IMR-90 (cell line): Measurements from ENCODE around the gene XPO6.

Source experiments
- CHD1 ChIP-seq: IDR thresholded peaks from 2 replicates; pipeline ENCODE4 v1.6.1; 2012; ENCODE audit warnings: low read depth, low read length, improper control_type of control experiment
- ELK1 ChIP-seq: fragments of 150-350 bp; IDR thresholded peaks from 2 replicates; pipeline ENCODE4 v1.6.1; 2016; ENCODE audit warnings: low read depth, mild to moderate bottlenecking, low read length, moderate library complexity, borderline replicate concordance
- MAFK ChIP-seq: IDR thresholded peaks from 2 replicates; pipeline ENCODE4 v1.6.1; 2012; ENCODE audit warnings: low read depth, low read length, improper control_type of control experiment
- MAZ ChIP-seq: IDR thresholded peaks from 2 replicates; pipeline ENCODE4 v1.6.1; 2012; ENCODE audit warnings: low read depth, mild to moderate bottlenecking, low read length, improper control_type of control experiment, moderate library complexity, borderline replicate concordance
- POLR2A ChIP-seq: IDR thresholded peaks from 2 replicates; pipeline ENCODE4 v1.6.1; 2012; ENCODE audit warnings: mild to moderate bottlenecking, low read depth, low read length
- RAD21 ChIP-seq: IDR thresholded peaks from 2 replicates; pipeline ENCODE4 v1.6.1; 2012; ENCODE audit warnings: low read length, improper control_type of control experiment
- RFX5 ChIP-seq: IDR thresholded peaks from 2 replicates; pipeline ENCODE4 v1.8.0; 2012; ENCODE audit warnings: low read depth, mild to moderate bottlenecking, low read length, moderate library complexity
- SMC3 ChIP-seq: fragments of 150-350 bp; IDR thresholded peaks from 2 replicates; pipeline ENCODE4 v1.6.1; 2016; ENCODE audit warnings: low read depth, mild to moderate bottlenecking, antibody characterized with exemption, low read length, moderate library complexity
- TF ChIP-seq, protein P1 (sequence below): conservative IDR thresholded peaks from 2 replicates; pipeline ENCODE4 v1.5.1; 2012; ENCODE audit warnings: mild to moderate bottlenecking, low read depth, low read length, improper control_type of control experiment

- TF ChIP-seq POLR2A (no peak), MAZ (no peak), RAD21 (no peak), SMC3 (no peak), RFX5 (no peak), MAFK (no peak), ELK1 (no peak), CHD1 (no peak)
- TF ChIP-seq, protein P1, sequence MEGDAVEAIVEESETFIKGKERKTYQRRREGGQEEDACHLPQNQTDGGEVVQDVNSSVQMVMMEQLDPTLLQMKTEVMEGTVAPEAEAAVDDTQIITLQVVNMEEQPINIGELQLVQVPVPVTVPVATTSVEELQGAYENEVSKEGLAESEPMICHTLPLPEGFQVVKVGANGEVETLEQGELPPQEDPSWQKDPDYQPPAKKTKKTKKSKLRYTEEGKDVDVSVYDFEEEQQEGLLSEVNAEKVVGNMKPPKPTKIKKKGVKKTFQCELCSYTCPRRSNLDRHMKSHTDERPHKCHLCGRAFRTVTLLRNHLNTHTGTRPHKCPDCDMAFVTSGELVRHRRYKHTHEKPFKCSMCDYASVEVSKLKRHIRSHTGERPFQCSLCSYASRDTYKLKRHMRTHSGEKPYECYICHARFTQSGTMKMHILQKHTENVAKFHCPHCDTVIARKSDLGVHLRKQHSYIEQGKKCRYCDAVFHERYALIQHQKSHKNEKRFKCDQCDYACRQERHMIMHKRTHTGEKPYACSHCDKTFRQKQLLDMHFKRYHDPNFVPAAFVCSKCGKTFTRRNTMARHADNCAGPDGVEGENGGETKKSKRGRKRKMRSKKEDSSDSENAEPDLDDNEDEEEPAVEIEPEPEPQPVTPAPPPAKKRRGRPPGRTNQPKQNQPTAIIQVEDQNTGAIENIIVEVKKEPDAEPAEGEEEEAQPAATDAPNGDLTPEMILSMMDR = no peak
These were observed 738 bp upstream of the XPO6 start for GRCh38 chr16:28212532-28212873.
